ENCODE measurements around the gene PARP3.
"Not testable (repeated sequence)": the region's sequence is repeated elsewhere in the genome, so short reads cannot be mapped to it uniquely, and the experiment has no call there.

PARP3 gene

DNA sequence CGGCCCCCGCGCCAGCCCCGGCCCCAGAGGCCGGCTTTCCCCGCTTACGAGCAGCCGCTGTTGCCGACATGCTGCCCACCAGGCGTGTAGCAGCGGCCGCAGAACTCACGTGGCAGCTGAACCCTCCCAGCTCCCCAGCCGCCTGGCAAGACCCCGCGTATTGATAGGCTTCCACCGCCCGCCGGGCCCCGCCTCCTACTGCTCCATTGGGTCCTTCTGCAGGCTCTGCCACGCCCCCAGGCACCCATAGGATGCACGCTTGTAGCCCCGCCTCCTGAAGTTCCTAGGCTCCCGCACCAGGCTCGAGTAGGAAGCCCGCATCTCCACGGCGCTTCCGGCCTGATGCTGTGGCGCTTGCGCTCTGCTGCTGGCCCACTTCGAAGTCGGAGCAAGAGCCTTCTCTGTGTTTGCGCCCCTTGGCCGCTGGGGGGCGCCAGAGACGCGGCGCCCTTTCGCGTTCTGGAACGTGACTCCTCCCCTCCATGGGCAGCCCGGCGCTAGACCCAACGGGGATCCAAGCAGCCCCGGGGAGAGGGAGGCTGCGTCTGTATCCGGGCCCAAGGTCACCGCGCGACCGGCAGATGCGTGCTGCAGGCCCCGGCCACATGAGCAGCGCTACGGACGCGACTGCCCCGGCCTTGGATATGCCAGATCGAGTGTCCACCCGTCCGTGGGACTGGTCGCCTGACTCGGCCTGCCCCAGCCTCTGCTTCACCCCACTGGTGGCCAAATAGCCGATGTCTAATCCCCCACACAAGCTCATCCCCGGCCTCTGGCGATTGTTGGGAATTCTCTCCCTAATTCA is at the start of gene PARP3, which contains the start of gene RRP9:
PARP3 (plus strand) TSS at position 566 of the 805 bp plus-strand sequence. CDS start 993 bp downstream, outside the sequence.
RRP9 (minus strand) TSS at position 107 of the 805 bp plus-strand sequence; CDS start at position 70, 37 bp downstream.
- DNase-seq, result peak; percentile 99

DNA sequence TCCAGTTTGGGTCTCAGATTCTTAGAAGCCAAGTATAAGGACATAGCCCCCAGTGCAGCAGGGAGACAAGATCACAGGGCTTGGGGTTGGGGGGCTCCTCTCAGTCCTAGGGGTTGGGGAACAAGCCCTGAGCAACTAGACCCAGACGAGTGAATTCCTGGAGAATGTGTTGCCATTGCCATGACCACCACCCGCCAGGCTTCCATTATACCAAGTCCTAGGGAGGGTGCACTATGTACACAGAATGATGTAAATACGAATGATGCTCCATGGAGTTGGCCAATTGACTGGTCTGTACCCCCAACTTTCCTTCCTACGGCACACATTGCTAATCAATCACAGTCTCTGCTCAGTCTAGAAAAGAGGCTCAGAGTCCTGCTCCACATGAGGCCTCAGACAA is 47.8 kb upstream of the PARP3 start:
- no peak for DNase-seq

DNA sequence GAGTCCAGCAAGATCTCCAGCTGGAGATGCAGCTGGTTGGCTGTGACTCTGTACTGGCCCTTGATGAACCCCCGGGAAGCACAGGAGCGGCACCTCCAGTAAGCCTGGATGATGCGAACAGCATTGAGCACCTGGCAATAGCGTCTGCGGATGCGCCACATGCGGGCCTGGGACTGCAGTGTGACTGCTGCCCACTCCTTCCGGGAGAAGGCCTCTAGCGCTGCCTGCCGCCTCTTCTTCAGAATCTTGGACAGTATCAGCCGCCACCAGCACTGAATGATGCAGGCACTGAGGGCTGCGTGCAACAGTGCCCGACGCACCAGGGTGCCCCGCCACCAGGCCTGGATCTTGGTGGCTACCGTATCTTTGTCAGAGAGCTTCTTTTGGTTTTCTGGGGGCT is 47.2 kb upstream of the PARP3 start:
- DNase-seq, result no peak

DNA sequence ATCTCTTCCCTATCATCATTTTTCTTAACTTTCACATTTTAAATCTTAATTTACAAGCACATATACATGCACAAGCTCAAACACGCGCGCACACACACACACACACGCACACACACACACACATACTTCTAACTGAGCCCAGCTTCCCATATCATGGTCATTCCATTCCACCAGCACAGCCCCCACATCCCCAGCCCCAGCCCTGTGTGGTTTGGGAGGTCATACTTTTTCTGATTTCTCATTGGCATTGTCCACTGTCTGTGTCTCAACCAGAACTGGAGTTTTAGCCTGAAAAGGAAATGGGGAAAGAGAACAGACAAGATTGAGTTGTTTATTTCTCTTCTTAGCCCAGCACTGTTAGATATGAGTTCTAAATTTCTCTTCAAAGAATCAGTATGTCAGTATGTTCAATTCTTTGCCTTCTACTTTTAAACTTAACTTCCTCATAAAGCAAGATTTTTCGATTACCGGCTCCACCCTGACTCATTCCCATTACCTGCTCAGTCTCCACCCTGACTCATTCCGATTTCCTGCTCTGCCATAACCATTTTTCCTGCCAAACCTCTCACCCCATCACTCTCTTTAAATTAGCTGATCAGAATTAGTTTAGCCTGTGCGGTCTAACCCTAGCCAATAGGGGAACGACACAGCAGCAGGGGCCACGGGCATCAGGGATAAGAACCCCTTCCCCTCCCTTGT is 45.4 kb upstream of the PARP3 start:
- DNase-seq, result no peak

DNA sequence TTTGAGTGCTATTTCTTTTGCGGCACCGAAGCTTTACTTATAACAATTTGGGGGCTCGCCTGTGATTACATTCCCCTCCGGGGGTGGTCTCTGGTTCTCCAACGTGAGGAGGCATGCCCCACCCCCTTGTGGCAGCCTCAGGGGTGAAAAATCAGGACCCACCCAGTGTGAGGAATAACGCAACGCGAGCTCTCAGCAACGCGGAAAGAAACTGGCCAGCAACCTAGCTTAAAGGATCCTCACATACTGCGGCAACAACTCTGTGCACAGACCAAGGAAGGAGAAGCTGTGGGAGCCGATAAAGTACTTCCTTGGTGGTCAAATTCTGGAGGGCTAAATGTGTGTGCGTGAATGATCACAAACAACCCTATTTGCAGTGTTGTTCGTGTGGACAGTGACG is 44.8 kb upstream of the PARP3 start:
- no peak for DNase-seq

DNA sequence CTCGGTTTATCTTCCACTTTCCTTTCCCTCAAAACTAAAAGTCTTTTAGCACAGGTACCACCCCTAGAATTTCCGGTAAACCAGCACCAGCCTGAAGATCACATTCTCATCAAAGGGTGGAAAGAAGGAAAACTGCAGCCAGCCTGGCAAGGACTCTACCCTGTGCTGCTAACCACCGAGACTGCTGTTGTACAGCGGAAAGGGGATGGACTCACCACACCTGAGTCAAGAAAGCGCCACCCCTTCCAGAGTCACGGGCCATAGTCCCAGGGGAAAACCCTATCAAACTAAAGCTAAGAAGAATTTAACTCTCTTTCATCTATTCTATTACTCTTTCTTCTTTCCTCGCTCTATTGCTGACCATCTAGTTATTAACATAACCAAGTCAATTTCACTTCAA is 42.1 kb upstream of the PARP3 start:
- DNase-seq, result not testable (repeated sequence)

DNA sequence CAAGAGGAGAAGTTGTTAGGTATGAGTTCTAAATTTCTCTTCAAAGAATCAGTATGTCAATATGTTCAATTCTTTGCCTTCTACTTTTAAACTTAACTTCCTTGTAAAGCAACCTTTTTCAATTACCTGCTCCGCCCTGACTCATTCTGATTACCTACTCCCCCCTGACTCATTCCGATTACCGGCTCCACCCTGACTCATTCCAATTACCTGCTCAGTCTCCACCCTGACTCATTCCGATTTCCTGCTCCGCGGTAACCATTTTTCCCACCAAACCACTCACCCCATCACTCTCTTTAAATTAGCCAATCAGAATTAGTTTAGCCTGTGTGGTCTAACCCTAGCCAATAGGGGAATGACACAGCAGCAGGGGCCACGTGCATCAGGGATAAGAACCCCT is 39.8 kb upstream of the PARP3 start:
- not testable (repeated sequence) for DNase-seq

DNA sequence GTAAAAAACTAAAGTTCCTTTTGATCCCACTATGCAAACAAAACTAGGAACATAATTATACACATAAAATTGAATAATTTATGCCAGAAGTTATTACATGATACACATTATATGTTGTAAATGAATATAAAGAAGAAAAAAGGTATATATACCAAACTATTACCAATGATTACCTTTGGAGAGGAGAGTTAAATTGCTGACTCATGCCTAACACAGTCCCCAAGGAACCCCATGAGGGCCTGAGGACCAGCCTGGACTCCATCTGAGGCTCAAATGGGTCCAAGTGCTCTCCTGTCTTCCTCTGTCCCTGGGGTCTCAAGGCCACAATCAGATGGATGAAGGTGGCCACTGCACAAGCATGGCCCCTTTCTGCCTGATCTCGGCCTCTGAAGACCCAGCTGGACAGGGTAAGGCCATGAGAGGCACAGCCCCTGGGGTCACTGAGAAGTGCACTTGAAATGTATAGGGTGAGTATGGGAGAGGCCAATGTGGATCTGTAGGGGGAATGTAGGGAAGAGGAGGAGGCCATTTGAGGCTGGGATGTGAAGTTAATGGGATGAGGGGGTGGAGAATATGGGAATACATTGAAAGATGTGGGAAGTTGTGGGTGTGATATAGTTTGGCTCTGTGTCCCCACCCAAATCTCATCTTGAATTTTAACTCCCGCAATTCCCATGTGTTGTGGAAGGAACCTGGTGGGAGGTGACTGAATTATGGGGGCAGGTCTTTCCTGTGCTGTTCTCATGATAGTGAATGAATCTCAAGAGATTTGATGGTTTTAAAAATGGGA is 37.9 kb upstream of the PARP3 start:
- no peak for DNase-seq

DNA sequence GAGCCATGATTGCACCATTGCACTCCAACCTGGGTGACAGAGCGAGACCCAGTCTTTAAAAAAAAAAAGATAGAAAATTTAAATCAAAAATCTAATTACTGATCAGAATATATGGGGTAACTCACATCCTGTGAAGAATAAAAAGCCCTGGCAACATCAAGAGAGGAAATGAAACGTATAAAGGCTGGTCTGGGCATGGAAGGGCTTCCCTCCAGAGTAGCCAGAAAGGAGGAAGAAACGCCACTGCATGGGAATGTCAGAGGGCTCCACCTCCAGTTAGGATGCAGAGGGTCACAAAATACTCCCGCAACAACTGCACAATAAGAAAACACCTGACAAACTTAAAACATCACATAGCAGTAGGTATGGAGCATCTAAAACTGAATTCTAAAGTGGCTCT is 34.1 kb upstream of the PARP3 start:
- no peak for DNase-seq

DNA sequence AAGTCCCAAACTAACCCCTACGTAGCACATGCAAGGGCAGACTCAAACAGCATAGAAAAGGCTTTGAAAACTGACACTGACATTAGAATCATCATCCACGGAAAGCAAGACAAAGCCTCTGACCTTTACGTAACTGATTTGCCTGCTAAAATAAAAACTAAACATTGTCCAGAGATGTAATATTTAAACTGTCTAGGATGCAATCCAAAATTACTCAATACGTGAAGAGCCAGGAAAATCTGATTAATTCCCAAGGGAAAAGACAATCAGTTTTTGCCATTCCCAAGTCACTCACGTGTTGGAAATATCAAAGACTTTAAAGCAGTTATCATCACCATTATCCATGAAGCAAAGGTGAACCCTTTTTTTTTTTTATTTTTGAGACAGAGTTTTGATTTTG is 25.7 kb upstream of the PARP3 start:
- DNase-seq, result no peak

DNA sequence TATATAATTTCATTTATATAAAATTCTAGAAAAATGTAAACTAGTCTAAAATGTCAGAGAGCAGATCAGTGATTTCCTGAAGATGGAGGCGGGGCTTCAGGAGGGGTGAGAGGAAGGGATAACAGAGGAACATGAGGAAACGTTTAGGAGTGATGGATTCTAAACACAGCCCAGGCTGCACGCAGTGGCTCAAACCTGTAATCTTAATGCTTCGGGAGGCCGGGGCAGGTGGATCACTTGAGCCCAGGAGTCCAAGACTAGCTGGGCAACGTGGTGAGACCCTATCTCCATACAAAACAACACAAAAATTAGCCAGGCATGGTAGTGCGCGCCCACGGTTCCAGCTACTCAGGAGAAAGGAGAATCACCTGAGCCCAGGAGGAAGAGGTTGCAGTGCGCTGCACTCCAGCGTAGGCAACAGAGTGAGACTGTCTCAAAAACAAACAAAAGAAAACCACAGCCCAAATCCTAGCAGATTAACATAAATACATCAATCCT is 21.0 kb upstream of the PARP3 start:
- no peak for DNase-seq

DNA sequence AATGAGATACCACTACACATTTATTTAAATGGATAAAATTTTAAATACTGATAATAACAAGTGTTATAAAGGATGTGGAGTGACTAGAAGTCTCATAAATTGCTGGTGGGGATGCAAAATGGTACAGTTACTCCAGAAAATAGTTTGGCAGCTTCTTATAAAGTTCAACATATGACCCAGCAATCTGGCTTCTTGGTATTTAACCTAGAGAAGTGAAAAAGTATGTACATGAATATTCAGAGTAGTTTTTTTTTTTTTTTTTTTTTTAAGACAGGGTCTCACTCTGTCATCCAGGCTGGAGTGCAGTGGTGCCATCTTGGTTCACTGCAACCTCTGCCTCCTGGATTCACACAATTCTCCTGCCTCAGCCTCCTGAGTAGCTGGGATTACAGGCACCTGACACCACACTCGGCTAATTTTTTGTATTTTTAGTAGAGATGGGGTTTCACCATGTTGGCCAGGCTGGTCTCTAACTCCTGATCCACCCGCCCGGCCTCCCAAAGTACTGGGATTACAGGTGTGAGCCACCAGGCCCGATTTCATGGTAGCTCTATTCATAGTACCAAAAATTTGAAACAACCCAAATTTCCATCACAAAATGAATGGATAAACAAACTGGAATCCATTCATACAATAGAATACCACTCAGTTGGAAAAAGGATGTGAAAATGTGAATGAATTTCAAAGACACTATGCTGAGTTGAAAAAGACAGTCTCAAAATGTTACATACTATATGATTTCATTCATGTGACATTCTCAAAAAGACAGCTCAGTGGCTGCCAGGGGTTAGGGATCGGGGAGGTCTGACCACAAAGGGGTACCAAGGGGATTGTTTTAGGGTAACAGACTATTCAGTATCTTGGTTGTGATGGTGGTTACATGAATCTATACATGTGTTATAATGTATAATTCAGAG is 14.8 kb upstream of the PARP3 start:
- DNase-seq, result no peak

DNA sequence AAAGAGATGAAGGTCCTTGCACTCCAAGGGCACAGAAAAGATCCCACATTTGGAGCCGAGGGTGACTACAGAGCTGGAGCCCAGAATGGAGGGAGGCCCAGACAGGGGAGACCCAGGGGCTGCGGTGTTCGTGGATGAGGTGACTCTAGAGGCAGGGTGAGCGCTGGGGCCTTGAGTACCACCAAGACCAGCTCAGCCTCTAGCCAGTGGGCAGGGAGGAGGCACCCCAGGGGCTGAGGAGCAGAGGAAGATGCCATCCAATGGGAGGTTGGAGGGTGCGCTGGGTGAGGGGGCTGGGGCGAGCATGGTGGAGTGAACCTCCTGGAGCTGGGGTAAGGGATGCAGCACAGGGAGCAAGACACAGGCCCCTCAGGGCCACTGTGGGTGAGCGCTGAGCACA is 13.7 kb upstream of the PARP3 start:
- no peak for DNase-seq

DNA sequence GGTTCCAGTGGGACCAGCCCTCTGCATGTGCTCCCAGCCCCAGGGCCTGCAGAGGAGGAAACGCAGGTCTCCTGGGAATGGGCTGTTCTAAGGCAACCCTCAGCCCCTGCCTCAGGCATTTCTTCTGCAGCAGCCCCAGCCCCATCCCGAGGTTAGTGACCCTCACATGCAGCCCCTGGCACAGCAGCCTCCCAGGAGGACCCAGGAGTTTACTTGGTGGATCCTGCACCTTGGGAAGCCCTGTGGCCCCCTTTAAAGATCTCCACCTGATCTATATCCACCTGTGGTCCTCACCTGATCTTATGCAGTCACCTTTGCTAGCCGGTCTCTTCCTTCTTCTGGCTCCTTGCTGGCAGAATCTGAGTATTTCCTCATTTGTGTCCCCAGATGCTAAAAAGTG is 13.2 kb upstream of the PARP3 start:
- DNase-seq, result not testable (repeated sequence)

DNA sequence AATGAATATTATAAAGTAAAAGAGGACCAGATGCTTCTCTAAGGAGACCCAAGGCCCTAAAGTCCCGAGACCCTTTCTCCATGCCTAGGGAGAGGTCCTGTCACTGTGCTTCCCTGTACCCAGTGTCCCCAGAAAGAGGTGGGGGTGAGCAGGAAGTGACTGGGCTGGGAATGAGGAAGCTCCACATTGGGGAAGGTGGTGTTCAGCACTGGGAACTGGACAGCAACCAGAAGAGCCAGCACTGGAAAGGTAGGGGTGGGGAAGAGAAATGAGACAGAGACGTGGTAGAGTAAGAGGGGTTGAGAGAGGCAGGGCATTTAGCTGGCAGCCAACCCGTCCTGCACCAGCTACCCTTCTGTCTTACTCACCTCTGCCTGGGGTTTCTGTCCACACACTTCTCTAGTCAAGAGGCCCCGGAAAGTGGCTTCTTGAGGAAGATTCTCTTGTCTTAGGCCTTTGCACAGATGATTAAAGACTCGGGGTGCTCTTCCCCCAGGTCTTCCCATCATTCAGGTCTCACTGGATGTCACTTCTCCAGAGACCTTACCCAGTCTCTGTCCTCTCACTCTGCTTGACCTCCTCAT is 12.7 kb upstream of the PARP3 start:
- DNase-seq, result no peak

DNA sequence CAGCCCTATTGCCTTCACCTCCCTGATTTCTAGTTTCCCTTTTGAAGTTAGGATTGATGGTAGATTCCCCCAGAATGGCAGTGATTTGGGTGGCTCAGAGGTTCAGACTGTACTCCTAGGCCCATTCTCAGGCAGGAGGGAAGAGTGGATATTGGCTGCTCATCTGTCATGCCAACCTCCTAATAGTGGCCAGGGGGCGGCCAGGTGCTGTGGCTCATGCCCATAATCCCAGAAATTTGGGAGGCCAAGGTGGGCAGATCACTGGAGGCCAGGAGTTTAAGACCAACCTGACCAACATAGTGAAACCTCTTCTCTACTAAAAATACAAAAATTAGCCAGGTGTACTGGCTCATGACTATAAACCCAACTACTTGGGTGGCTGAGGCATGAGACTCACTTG is 11.7 kb upstream of the PARP3 start:
- no peak for DNase-seq

DNA sequence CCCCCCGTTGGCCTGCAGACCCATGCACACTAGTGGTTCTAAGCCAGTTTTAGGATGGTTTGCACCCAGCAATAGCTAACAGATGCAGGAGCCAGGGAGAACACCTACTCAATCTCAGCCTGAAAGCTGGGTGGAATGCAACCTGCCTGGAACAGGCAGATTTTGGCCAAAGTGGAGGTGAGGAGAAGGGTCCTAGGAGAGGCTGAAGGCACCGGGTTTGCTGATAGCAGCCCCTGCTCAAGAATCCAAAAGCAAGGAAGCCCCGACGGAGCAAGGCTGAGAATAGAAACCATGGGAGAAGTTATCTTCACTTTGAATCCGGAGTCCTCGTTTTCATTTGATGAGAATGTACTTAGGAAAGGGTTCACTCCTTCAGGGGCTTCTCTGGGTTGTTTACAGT is 10.4 kb upstream of the PARP3 start:
- no peak for DNase-seq

DNA sequence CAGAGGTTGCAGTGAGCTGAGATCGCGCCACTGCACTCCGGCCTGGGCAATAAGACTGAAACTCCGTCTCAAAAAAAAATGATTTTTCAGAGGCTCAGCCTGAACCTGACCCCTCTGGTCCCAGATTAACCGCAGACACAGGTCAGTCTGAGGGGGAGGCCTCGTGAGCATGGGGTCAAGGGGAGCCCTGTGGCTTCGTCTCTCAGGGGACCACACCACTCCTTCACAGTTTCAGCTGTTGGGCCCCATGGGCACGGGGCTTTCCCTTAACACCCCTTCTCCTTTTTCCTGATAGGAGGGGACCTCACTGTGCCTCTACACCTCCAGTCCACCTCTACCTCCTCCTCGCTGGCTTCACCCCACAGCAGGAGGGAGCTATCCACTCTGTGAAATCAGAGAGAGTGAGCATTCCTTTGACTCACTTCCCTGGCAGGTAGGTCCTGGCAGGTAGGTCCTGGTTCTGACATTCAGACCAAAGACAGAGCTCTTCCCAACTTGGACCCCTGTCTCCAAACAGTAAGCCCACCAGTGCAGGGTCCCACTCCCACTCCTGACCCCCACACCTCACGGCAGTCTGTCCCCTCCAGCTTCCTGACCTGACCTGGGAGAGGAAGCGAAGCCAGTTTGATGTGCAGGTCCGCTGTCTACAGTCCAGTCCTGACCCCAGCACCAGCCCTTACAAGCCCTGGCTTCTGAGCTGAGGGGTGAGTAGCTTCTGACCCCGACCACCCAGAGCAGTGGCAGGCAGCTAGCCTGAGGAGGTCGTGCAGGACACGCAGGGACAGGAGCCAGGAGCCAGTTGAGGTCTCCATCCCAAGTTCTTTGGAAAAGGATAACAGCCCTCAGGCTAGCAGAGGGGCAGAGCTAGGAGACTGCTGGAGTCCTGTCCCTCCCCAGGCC is 9.4 kb upstream of the PARP3 start:
- DNase-seq, result no peak

DNA sequence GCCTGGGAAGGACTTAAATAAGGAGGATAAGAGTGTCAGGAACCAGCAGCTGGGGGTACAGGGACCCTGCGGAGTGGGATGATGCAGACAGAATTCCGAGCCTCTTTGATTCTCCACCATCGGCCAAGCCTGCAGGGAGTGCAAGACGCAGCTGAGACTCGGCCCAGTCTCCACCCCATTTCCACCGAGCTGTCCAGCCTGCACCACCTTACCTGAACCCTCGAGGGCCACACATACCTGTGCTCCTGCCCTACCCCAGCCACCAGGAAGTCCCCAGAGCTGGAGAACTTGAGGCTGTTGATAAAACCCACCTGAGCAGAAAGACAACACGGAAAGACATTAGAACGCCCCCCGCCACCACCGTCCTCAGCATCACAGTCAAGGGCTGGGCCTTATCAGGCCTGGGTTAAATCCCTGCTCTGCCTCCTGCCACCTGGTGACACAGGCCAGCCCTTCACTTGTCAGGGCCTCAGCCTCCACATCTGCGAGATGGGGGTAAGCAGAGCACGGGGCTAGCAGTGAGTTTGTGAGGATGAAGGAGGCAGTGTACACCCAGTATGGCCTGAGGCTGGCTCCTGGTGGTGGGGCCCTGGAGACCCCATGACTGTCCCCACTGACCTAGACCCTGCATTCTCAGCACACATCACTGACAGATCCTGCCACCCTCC is 8.6 kb upstream of the PARP3 start:
- DNase-seq, result no peak
